Spleen (tissue), 11 donors: ENCODE results near the gene AHCTF1. TPM values are rescaled to one million over a fixed set of nuclear protein-coding genes. Genes with fewer than 3 reads are reported as not detected.
"Not testable (repeated sequence)": the region's sequence is repeated elsewhere in the genome, so short reads cannot be mapped to it uniquely, and the experiment has no call there.

Source experiments
- DNase-seq: peaks from one replicate; pipeline ENCODE4 v3.0.0-alpha.2; 2020
- H3K27ac ChIP-seq, 8 donors: fragments of 200-600 bp; sonication (generic) in 7 of 8; 1 replicate in 4 of 8; 2 replicates in 4 of 8; pipeline versions ENCODE4 v1.5.0 to v1.8.0; 2016 to 2021; ENCODE audit warnings: inconsistent platforms in 4 of 8, mild to moderate bottlenecking in 4 of 8, moderate library complexity in 1 of 8
- H3K27me3 ChIP-seq, 7 donors: fragments of 200-600 bp; sonication (generic) in 6 of 7; replicated peaks in 1 of 7; 1 replicate in 4 of 7; 2 replicates in 3 of 7; pipeline versions ENCODE4 v1.5.0 to v1.8.0; 2016 to 2021; ENCODE audit warnings: inconsistent platforms in 3 of 7, mild to moderate bottlenecking in 1 of 7
- H3K36me3 ChIP-seq, 6 donors: fragments of 200-600 bp; sonication (generic) in 5 of 6; 1 replicate in 4 of 6; 2 replicates in 2 of 6; pipeline versions ENCODE4 v1.5.0 to v1.8.0; 2016 to 2021; ENCODE audit warnings: inconsistent platforms in 2 of 6
- H3K4me1 ChIP-seq, 6 donors: fragments of 200-600 bp; sonication (generic) in 5 of 6; 1 replicate in 3 of 6; 2 replicates in 3 of 6; pipeline versions ENCODE4 v1.5.0 to v1.8.0; 2016 to 2021; ENCODE audit warnings: inconsistent platforms in 3 of 6
- H3K4me3 ChIP-seq, 8 donors: fragments of 200-600 bp; sonication (generic) in 7 of 8; 1 replicate in 4 of 8; 2 replicates in 4 of 8; pipeline versions ENCODE4 v1.5.0 to v1.8.0; 2016 to 2021; ENCODE audit warnings: inconsistent platforms in 4 of 8, mild to moderate bottlenecking in 4 of 8, moderate library complexity in 2 of 8
- H3K9me3 ChIP-seq, 8 donors: fragments of 200-600 bp; sonication (generic) in 7 of 8; 1 replicate in 4 of 8; 2 replicates in 4 of 8; pipeline versions ENCODE4 v1.5.0 to v1.8.0; 2016 to 2021; ENCODE audit warnings: inconsistent platforms in 4 of 8
- POLR2A ChIP-seq, 3 donors: fragments of 450-650 bp; IDR thresholded peaks; one replicate each; pipeline ENCODE4 v1.5.1; 2017; ENCODE audit warnings: antibody characterized with exemption in 3 of 3, mild to moderate bottlenecking in 1 of 3
- POLR2AphosphoS5 ChIP-seq, 3 donors: sonication (generic); formaldehyde crosslinking; IDR thresholded peaks; one replicate each; pipeline ENCODE4 v1.5.1; 2017; ENCODE audit warnings: antibody characterized with exemption in 3 of 3
- WGBS, 5 donors: extraction: QIAGEN DNeasy Blood & Tissue Kit in 3 of 5; methylation state at CpG; one replicate each; pipeline versions ENCODE4 v1.1.5 to v1.1.7; 2013 to 2018; 5-methylcytosine and 5-hydroxymethylcytosine counted together
- intact Hi-C: fragments of 100-400 bp; cut with DNase I; formaldehyde crosslinking; loops from one replicate; pipeline ENCODE4 v1.15.0; 2023; ENCODE audit warnings: low total_unique reads
- polyA plus RNA-seq, 3 donors: library from polyadenylated mRNA; stranded (reverse); fragments of 200-250 nt; gene quantifications; one replicate each; pipeline ENCODE4 v1.2.1, GENCODE V29; 2013
- total RNA-seq, 7 donors: library from RNA; depleted of rRNA in 3 of 7; stranded (reverse); fragments of >200 nt in 3 of 7; fragmentation: NEBNext Ultra II Directional in 4 of 7; extraction: Animal tissue kit (Norgen Biotek cat#: 25700) in 4 of 7; gene quantifications; one replicate each; pipeline versions ENCODE4 v1.1.0 to v1.2.1, GENCODE V29; 2016 to 2021
- TF ChIP-seq, protein P1 (sequence below), 11 experiments: fragments of 200-600 bp in 7 of 11; fragments of 450-650 bp in 4 of 11; sonication (generic) in 4 of 11; IDR thresholded peaks in 8 of 11; conservative IDR thresholded peaks in 3 of 11; 1 replicate in 7 of 11; 2 replicates in 4 of 11; pipeline versions ENCODE4 v1.4.0 to v1.8.0; 2016 to 2021; ENCODE audit warnings: antibody characterized with exemption in 11 of 11, inconsistent platforms in 4 of 11, mild to moderate bottlenecking in 1 of 11
- donor health status: healthy with polysubstance abuse.
- donor health status: DM: no; HTN: no; CAD: no; lungs with moderate emphysema.
- donor health status: DM: no; HTN: no; CAD: no.
- donor health status: Bipolar disorder and iron deficiency.
- donor health status: healthy.
- donor health status: DM: no; HTN: no; CAD: no.
- donor health status: DM: yes; HTN: yes; CAD: no.

The AHCTF1 gene
- total and polyA plus RNA-seq, 10 donors, result 8.1 to 68.8 (median 39.1) TPM

DNA sequence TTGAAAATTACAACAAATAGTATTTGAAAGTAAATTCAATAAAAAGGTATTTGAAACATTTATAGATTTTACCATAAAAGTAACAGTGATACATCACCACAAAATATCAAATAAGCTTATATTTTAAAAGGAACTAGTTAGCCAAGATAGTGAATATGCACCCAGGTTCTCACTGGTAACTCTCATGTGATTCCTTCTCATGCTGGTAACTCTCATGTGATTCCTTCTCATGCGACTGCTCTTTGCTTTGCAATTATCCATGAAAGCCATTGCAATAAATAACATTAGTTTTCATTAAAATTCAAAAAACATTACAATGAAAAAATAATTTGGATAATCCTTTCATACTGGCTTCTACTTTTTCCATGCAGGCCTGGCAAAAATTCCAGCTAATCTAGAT, 75.4 kb downstream of the AHCTF1 start:
- intact Hi-C loops, result loop anchor here (5.0 kb wide), 1 partner anchor 36 kb away; no protein-coding TSS in a partner anchor
- H3K4me1 ChIP-seq, result no peaks in the 10 kb centered on the region
- H3K36me3 ChIP-seq, result peaks cover 7 to 100% (median 99%) of the 10 kb centered on the region in 6 donors
- H3K4me3 ChIP-seq, result no peak overlapping the region
- no peak for DNase-seq
- TF ChIP-seq, protein P1, sequence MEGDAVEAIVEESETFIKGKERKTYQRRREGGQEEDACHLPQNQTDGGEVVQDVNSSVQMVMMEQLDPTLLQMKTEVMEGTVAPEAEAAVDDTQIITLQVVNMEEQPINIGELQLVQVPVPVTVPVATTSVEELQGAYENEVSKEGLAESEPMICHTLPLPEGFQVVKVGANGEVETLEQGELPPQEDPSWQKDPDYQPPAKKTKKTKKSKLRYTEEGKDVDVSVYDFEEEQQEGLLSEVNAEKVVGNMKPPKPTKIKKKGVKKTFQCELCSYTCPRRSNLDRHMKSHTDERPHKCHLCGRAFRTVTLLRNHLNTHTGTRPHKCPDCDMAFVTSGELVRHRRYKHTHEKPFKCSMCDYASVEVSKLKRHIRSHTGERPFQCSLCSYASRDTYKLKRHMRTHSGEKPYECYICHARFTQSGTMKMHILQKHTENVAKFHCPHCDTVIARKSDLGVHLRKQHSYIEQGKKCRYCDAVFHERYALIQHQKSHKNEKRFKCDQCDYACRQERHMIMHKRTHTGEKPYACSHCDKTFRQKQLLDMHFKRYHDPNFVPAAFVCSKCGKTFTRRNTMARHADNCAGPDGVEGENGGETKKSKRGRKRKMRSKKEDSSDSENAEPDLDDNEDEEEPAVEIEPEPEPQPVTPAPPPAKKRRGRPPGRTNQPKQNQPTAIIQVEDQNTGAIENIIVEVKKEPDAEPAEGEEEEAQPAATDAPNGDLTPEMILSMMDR (IDR thresholded peaks at IDR 0.05 in 8 of 11, conservative IDR thresholded peaks at IDR 0.05 in 3 of 11), result no peak
- TF ChIP-seq POLR2AphosphoS5 (IDR thresholded peaks at IDR 0.05) (no peak), POLR2A (IDR thresholded peaks at IDR 0.05) (no peak)
- H3K27ac ChIP-seq, result no peak overlapping the region
- H3K27me3 ChIP-seq, result no peaks in the 10 kb centered on the region
- 93 to 97% (median 96%) methylated on average over 1 of the region's 1 CpG for WGBS, 5 donors
- no peaks in the 10 kb centered on the region for H3K9me3 ChIP-seq

DNA sequence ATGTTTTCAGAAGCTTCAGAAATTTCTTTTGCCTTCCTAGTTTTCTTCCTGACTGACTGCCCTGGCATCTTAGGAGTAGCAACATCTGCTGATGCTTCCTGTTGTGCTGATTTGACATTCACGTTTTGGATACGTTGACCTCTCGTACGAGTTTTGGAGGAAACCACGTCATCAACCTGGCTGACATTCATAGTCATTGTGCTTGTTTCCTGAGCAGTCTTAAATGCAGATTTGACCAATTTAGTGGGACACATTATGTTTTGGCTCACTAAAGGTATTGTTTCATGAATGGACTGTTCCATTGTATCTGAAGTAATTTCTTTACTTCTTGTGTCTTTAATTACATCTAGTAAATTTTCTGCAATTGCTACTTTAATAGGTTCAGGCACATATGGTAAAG, 81.1 kb downstream of the AHCTF1 start:
- H3K27ac ChIP-seq, H3K9me3 ChIP-seq, H3K4me3 ChIP-seq, intact Hi-C loops, H3K27me3 ChIP-seq, H3K4me1 ChIP-seq, DNase-seq: not testable (repeated sequence)
- WGBS, 5 donors, result 26 to 49% (median 33%) methylated on average over 1 to 5 of the region's 5 CpGs
- H3K36me3 ChIP-seq, result peaks cover 4 to 99% (median 72%) of the 10 kb centered on the region in 6 donors

DNA sequence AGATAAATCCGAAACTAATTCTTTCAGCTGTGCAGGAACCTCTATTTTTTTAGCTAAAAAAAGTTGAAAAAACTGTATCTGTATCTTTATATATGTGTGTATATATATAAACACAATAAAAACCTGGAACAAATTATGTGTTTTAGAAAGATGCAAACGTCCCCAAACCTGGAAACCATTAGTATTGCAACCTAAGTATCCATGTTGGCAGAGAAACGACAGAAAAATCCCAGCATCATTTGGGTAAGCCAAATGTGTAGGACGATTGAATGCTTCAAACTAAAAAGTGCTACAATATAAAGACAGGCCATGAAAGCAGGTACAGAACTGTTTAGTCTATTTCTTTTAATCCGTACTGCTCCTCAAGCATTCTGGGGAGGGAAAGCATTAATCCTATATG, 87.9 kb downstream of the AHCTF1 start:
- DNase-seq, result no peak
- no peak for TF ChIP-seq POLR2A (IDR thresholded peaks at IDR 0.05)
- TF ChIP-seq, protein P1 (IDR thresholded peaks at IDR 0.05 in 8 of 11, conservative IDR thresholded peaks at IDR 0.05 in 3 of 11), result no peak
- TF ChIP-seq POLR2AphosphoS5 (IDR thresholded peaks at IDR 0.05), result no peak
- intact Hi-C loops, result no loop called here
- Histone ChIP-seq H3K36me3 (peaks cover 0 to 100% (median 66%) of the 10 kb centered on the region in 6 donors), H3K27ac (no peak overlapping the region), H3K9me3 (no peaks in the 10 kb centered on the region), H3K4me1 (no peaks in the 10 kb centered on the region), H3K27me3 (no peaks in the 10 kb centered on the region), H3K4me3 (no peak overlapping the region)
- WGBS, 5 donors, result 90 to 97% (median 91%) methylated on average over 5 of the region's 5 CpGs

DNA sequence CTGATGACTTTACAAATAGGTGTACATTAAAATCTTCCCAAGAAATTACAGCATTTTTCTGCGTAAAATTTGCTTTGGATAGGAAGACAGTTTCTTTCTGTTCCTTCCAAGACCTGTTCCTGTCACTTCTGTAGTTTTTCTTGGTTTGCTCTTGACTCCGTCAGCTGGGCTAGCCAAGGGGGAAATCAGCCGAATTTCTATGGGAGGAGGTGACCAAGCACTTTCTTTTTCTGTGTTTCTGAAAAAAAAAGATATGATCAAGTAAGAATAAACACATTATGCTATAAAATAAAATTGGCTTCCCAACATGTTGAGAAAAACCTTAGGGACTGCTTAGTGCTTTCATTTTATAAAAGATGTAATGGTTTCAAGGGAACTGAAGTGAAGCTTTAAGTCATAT, 91.0 kb downstream of the AHCTF1 start:
- DNase-seq, H3K9me3 ChIP-seq, H3K27me3 ChIP-seq, H3K4me3 ChIP-seq, H3K27ac ChIP-seq, H3K4me1 ChIP-seq, intact Hi-C loops: not testable (repeated sequence)
- WGBS, 5 donors, result 61 to 75% (median 66%) methylated on average over 3 of the region's 3 CpGs
- peaks cover 0 to 72% (median 44%) of the 10 kb centered on the region in 6 donors for H3K36me3 ChIP-seq

DNA sequence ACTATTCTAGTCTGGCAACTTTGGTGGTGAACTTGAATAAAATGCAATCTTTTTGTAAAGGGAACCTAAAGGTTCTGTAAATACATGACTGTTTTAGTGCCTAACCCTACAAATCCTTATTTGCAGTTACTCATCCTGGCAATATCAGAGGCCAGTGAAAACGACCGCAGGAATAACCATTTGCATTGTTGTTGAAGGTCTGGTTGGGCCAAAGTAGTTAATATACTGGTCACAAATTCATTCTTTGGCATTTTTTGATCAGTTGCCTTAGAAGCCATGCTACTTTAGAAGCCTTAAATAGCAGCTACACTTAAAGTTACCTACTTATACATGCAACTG, 93.7 kb downstream of the AHCTF1 start:
- peaks cover 0 to 46% (median 29%) of the 10 kb centered on the region in 6 donors for H3K36me3 ChIP-seq
- intact Hi-C loops, result no loop called here
- no peak overlapping the region for H3K4me3 ChIP-seq
- H3K27me3 ChIP-seq, result no peaks in the 10 kb centered on the region
- H3K27ac ChIP-seq, result no peak overlapping the region
- 86 to 100% (median 92%) methylated on average over 2 of the region's 2 CpGs for WGBS, 5 donors
- DNase-seq, result no peak
- H3K4me1 ChIP-seq, result no peaks in the 10 kb centered on the region
- H3K9me3 ChIP-seq, result no peaks in the 10 kb centered on the region
- TF ChIP-seq POLR2A (IDR thresholded peaks at IDR 0.05) (no peak), POLR2AphosphoS5 (IDR thresholded peaks at IDR 0.05) (no peak)
- TF ChIP-seq, protein P1 (IDR thresholded peaks at IDR 0.05 in 8 of 11, conservative IDR thresholded peaks at IDR 0.05 in 3 of 11), result no peak
